ENCODE results near the gene FDPS. TPM values are rescaled to one million over a fixed set of nuclear protein-coding genes. Genes with fewer than 3 reads are reported as not detected.

Gene FDPS
- polyA plus RNA-seq, 1 experiment, result 126 TPM

DNA sequence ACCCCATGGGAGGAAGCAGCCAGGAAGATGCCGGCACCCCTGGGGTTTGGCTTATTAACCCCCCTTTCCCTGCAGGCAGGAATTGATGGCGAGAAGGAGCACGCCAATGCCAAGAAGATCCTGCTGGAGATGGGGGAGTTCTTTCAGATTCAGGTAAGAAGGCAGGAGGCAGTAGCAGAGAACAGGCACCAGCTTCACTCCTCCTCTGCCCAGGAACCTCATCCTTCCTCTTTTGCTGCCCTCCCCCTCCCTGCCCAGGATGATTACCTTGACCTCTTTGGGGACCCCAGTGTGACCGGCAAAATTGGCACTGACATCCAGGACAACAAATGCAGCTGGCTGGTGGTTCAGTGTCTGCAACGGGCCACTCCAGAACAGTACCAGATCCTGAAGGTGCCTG lies 10.9 kb downstream of the FDPS start:
- no peak for DNase-seq (ENCODE audit: low read depth)
- peaks cover 1% of the 10 kb centered on the region; the same call in 1 of the 2 replicates for H3K36me3 ChIP-seq (ENCODE audit: control insufficient read depth, insufficient read depth, low read length)
- no peaks in the 10 kb centered on the region for H3K27me3 ChIP-seq (ENCODE audit: control insufficient read depth, insufficient read depth, low read length)
- H3K4me3 ChIP-seq (ENCODE audit: low read depth, low read length), result no peak overlapping the region
- ChIA-PET CTCF (no interaction called here), POLR2A (no interaction called here)
- TF ChIP-seq CTCF (IDR thresholded peaks at IDR 0.05; ENCODE audit: insufficient read depth, low read depth, low read length), result no peak

GRCh38 chr1:155320252-155320651 lies 11.6 kb downstream of the FDPS start:
- no peak for DNase-seq (ENCODE audit: low read depth)
- ChIA-PET POLR2A (no interaction called here), CTCF (interaction anchor here (0.7 to 1.0 kb wide), 2 partner anchors 69 to 283 kb away, joined by 3 read pairs; no protein-coding TSS in a partner anchor)
- Histone ChIP-seq H3K4me3 (ENCODE audit: low read depth, low read length) (peak overlapping the region; percentile 59), H3K36me3 (ENCODE audit: control insufficient read depth, insufficient read depth, low read length) (0 out of 2 replicates have a peak, but pooled peaks cover 1% of the 10 kb centered on the region), H3K27me3 (ENCODE audit: control insufficient read depth, insufficient read depth, low read length) (no peaks in the 10 kb centered on the region)
- no peak for TF ChIP-seq CTCF (IDR thresholded peaks at IDR 0.05; ENCODE audit: insufficient read depth, low read depth, low read length)

DNA sequence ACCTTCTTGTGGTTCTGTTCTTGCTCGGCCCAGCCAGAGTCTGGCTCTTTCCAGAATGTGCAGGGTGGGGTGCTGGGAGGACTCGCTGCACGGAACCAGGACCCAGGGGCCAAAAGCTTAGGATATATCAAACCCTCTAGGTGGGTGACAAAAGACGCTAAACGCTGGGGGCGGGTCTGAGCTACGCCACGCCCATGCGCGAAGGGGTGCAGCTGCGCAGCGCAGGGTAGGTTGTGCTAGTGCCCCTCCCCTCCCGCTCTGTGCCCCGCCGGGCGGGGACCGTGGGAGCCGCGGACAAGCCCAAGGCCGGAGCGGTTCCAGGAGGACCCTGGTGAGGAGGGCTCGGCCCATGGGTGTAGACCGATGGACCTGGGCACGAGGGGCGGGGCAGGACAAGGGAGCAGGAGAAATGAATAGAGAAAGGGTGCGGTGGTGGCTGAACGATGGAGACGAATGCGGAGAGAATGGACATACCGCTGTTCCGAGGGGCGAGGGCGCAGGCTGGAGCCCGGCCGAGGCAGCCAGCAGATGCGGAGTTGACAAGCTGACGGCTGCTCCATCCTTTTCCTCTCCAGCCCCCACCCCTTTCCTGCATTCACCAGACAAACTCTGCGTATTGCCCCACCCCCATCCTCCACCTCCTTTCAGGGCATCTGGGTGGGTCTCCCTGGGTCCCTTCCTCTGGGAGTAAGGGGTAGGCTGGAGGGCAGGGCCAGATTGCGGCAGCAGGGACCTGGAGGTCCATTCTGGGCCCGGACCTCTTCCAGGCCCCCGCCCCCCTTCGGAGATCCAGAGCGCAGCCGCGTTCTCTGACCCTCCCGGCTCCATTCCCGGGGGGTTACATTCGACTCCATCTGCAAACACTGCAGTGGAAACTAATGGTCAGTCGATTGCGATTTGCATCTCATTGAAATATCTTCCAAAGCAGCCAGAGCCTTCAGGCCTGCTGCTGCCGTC lies 12.3 kb downstream of the FDPS start, which contains the start of gene RUSC1:
Gene RUSC1 (plus strand): TSS at position 234 of the 957 bp plus-strand sequence. CDS start 880 bp downstream, outside the sequence.
- TF ChIP-seq CTCF (IDR thresholded peaks at IDR 0.05; ENCODE audit: insufficient read depth, low read depth, low read length), result no peak
- ChIA-PET CTCF (interaction anchor here (0.7 to 4.3 kb wide), 7 partner anchors 28 to 282 kb away, joined by 3 to 54 read pairs (median 4); partner anchors contain the start of gene ENTREP3), POLR2A (no interaction called here)
- no peaks in the 10 kb centered on the region for H3K27me3 ChIP-seq (ENCODE audit: control insufficient read depth, insufficient read depth, low read length)
- peak within 1 kb of the TSS; percentile 59 for H3K4me3 ChIP-seq (ENCODE audit: low read depth, low read length)
- 0 out of 2 replicates have a peak, but pooled peaks cover 1% of the 10 kb centered on the region for H3K36me3 ChIP-seq (ENCODE audit: control insufficient read depth, insufficient read depth, low read length)
- no peak for DNase-seq (ENCODE audit: low read depth)

GRCh38 chr1:155321639-155322503 lies 13.2 kb downstream of the FDPS start:
- POLR2A ChIA-PET, result interaction anchor here (0.6 kb wide), 1 partner anchor 762 kb away, joined by 3 read pairs; no protein-coding TSS in a partner anchor
- Histone ChIP-seq H3K36me3 (ENCODE audit: control insufficient read depth, insufficient read depth, low read length) (no peaks in the 10 kb centered on the region), H3K27me3 (ENCODE audit: control insufficient read depth, insufficient read depth, low read length) (no peaks in the 10 kb centered on the region), H3K4me3 (ENCODE audit: low read depth, low read length) (peak overlapping the region; percentile 66)
- TF ChIP-seq CTCF (IDR thresholded peaks at IDR 0.05; ENCODE audit: insufficient read depth, low read depth, low read length), result no peak
- CTCF ChIA-PET, result interaction anchor here (0.6 to 4.3 kb wide), 14 partner anchors 9 to 1168 kb away, joined by 3 to 54 read pairs (median 3); partner anchors contain the start of genes CLK2, ENTREP3 and MTX1
- no peak for DNase-seq (ENCODE audit: low read depth)

Measured in BJ (cell line).